Liver (tissue), 9 donors: ENCODE data around the gene PCDH9. TPM values are rescaled to one million over a fixed set of nuclear protein-coding genes. Genes with fewer than 3 reads are reported as not detected.

Source experiments
- DNase-seq: peaks from one replicate; pipeline ENCODE4 v3.0.0-alpha.2; 2017; ENCODE audit warnings: low spot score
- H3K27ac ChIP-seq, 2 donors: one replicate each; pipeline ENCODE4 v1.7.0; 2013; ENCODE audit warnings: inconsistent platforms in 2 of 2, low read length in 2 of 2, control low read depth in 1 of 2, low read depth in 1 of 2, mild to moderate bottlenecking in 1 of 2
- H3K27me3 ChIP-seq, 4 donors: one replicate each; pipeline versions ENCODE4 v1.6.1 to v1.7.0; 2013; ENCODE audit warnings: low read length in 3 of 4, inconsistent platforms in 1 of 4, mild to moderate bottlenecking in 1 of 4, moderate library complexity in 1 of 4; ENCODE audit not compliant: control insufficient read depth in 4 of 4, insufficient read depth in 4 of 4
- H3K36me3 ChIP-seq, 4 donors: one replicate each; pipeline versions ENCODE4 v1.6.1 to v1.7.0; 2013; ENCODE audit warnings: low read length in 3 of 4, mild to moderate bottlenecking in 3 of 4, low read depth in 1 of 4, moderate library complexity in 1 of 4; ENCODE audit not compliant: control insufficient read depth in 4 of 4, insufficient read depth in 3 of 4
- H3K4me1 ChIP-seq, 4 donors: one replicate each; pipeline versions ENCODE4 v1.6.1 to v1.7.0; 2013; ENCODE audit warnings: low read length in 3 of 4, mild to moderate bottlenecking in 3 of 4, moderate library complexity in 1 of 4; ENCODE audit not compliant: control insufficient read depth in 4 of 4, insufficient read depth in 4 of 4
- H3K4me3 ChIP-seq, 3 donors: one replicate each; pipeline versions ENCODE4 v1.6.1 to v1.7.0; 2013; ENCODE audit warnings: low read length in 3 of 3, control low read depth in 1 of 3, low read depth in 1 of 3, mild to moderate bottlenecking in 1 of 3
- H3K9ac ChIP-seq, 2 donors: one replicate each; pipeline ENCODE4 v1.7.0; 2013; ENCODE audit warnings: low read length in 2 of 2, mild to moderate bottlenecking in 2 of 2, moderate library complexity in 2 of 2, control low read depth in 1 of 2, low read depth in 1 of 2
- H3K9me3 ChIP-seq, 4 donors: one replicate each; pipeline versions ENCODE4 v1.6.1 to v1.7.0; 2013; ENCODE audit warnings: low read length in 3 of 4; ENCODE audit not compliant: control insufficient read depth in 4 of 4
- CTCF ChIP-seq: fragments of 150-350 bp; IDR thresholded peaks from 2 replicates; pipeline ENCODE4 v1.5.1; 2017; ENCODE audit warnings: improper control_type of control experiment, low read depth, low read length; ENCODE audit not compliant: missing input control
- EGR1 ChIP-seq, 2 donors: IDR thresholded peaks; 2 replicates each; pipeline ENCODE4 v1.6.1; 2016 to 2018; ENCODE audit warnings: antibody characterized with exemption in 2 of 2, low read depth in 2 of 2
- FOXA1 ChIP-seq: IDR thresholded peaks from 2 replicates; pipeline ENCODE4 v1.6.1; 2016; ENCODE audit warnings: antibody characterized with exemption
- FOXA2 ChIP-seq: IDR thresholded peaks from 2 replicates; pipeline ENCODE4 v1.6.1; 2016; ENCODE audit warnings: antibody characterized with exemption
- HNF4A ChIP-seq, 2 donors: conservative IDR thresholded peaks; 2 replicates each; pipeline ENCODE4 v1.6.1; 2016; ENCODE audit warnings: antibody characterized with exemption in 2 of 2, mild to moderate bottlenecking in 2 of 2
- HNF4G ChIP-seq: IDR thresholded peaks from 2 replicates; pipeline ENCODE4 v1.6.1; 2016; ENCODE audit warnings: antibody characterized with exemption
- JUND ChIP-seq, 2 donors: IDR thresholded peaks; 2 replicates each; pipeline ENCODE4 v1.6.1; 2016; ENCODE audit warnings: antibody characterized with exemption in 2 of 2
- MAX ChIP-seq: IDR thresholded peaks from 2 replicates; pipeline ENCODE4 v1.6.1; 2016; ENCODE audit warnings: antibody characterized with exemption
- NR2F2 ChIP-seq: IDR thresholded peaks from 2 replicates; pipeline ENCODE4 v1.6.1; 2016; ENCODE audit warnings: antibody characterized with exemption
- RAD21 ChIP-seq, 2 donors: IDR thresholded peaks; 2 replicates each; pipeline ENCODE4 v1.6.1; 2016; ENCODE audit warnings: antibody characterized with exemption in 2 of 2, mild to moderate bottlenecking in 2 of 2
- REST ChIP-seq: IDR thresholded peaks from 2 replicates; pipeline ENCODE4 v1.6.1; 2016; ENCODE audit warnings: antibody characterized with exemption, mild to moderate bottlenecking
- RXRA ChIP-seq, 2 donors: IDR thresholded peaks; 2 replicates each; pipeline ENCODE4 v1.6.1; 2017 to 2018; ENCODE audit warnings: antibody characterized with exemption in 2 of 2, mild to moderate bottlenecking in 1 of 2
- SP1 ChIP-seq: IDR thresholded peaks from 2 replicates; pipeline ENCODE4 v1.6.1; 2018; ENCODE audit warnings: antibody characterized with exemption, mild to moderate bottlenecking
- TAF1 ChIP-seq: conservative IDR thresholded peaks from 2 replicates; pipeline ENCODE4 v1.6.1; 2016; ENCODE audit warnings: antibody characterized with exemption, mild to moderate bottlenecking
- YY1 ChIP-seq: IDR thresholded peaks from 2 replicates; pipeline ENCODE4 v1.6.1; 2016; ENCODE audit warnings: antibody characterized with exemption, mild to moderate bottlenecking
- ZBTB33 ChIP-seq: IDR thresholded peaks from 2 replicates; pipeline ENCODE4 v1.6.1; 2016; ENCODE audit warnings: antibody characterized with exemption
- WGBS: extraction: QIAGEN DNeasy Blood & Tissue Kit; methylation state at CpG from one replicate; pipeline ENCODE4 v1.1.7; 2013; 5-methylcytosine and 5-hydroxymethylcytosine counted together
- polyA plus RNA-seq, 2 donors: library from polyadenylated mRNA; stranded (reverse) in 1 of 2; unstranded in 1 of 2; fragments of 200-250 nt in 1 of 2; fragments of >200 nt in 1 of 2; fragmentation: Nextera tagmentation in 1 of 2; extraction: Ambion mirVana in 1 of 2; gene quantifications; one replicate each; pipeline versions ENCODE4 v1.2.1 to v1.2.3, GENCODE V29; 2013 to 2015
- total RNA-seq, 2 donors: library from RNA; depleted of rRNA; stranded (reverse); fragments of >200 nt; gene quantifications; one replicate each; pipeline ENCODE4 v1.2.3, GENCODE V29; 2014
- TF ChIP-seq, protein P1 (sequence below): IDR thresholded peaks from 2 replicates; pipeline ENCODE4 v1.6.1; 2016; ENCODE audit warnings: antibody characterized with exemption
- donor health status: healthy.
- donor health status: healthy.
- donor health status: healthy.
- donor health status: healthy.
- donor health status: healthy.

PCDH9 gene
- total and polyA plus RNA-seq, 4 donors: 0.90 to 4.0 (median 2.2) TPM

DNA sequence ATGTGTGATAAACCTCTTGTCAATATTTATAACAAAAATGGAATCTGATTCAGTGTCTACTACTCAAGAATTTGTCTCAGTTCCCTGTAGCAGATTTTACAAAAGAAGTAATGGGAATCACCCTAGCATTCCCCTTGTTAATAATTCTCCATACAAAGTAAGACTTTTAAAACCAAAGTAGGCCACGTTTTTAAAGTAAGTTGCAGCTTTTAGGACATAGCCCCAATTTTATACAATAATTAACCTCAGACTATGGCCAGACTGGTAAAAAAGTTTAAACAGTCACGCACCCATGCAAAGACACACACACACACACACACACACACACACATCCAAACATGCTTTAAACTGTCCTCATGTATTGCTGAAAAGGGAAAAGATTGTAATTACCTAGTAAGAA, 589.9 kb downstream of the PCDH9 start:
- WGBS: 32% methylated on average over 2 of the region's 2 CpGs
- H3K4me3 ChIP-seq: no peak overlapping the region
- H3K27ac ChIP-seq: no peak overlapping the region
- no peaks in the 10 kb centered on the region for H3K36me3 ChIP-seq
- DNase-seq: no peak
- no peak overlapping the region for H3K9ac ChIP-seq
- no peaks in the 10 kb centered on the region for H3K9me3 ChIP-seq
- H3K27me3 ChIP-seq: peaks cover 0 to 4% (median 0%) of the 10 kb centered on the region in 4 donors
- no peaks in the 10 kb centered on the region for H3K4me1 ChIP-seq
- TF ChIP-seq REST: no peak
- TF ChIP-seq FOXA1: no peak
- TF ChIP-seq YY1: no peak
- TF ChIP-seq TAF1: no peak
- no peak for TF ChIP-seq FOXA2
- no peak for TF ChIP-seq SP1
- TF ChIP-seq RAD21 (IDR thresholded peaks at IDR 0.05): no peak
- TF ChIP-seq CTCF: no peak
- TF ChIP-seq, protein P1, sequence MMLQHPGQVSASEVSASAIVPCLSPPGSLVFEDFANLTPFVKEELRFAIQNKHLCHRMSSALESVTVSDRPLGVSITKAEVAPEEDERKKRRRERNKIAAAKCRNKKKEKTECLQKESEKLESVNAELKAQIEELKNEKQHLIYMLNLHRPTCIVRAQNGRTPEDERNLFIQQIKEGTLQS: no peak
- no peak for TF ChIP-seq JUND (IDR thresholded peaks at IDR 0.05)
- no peak for TF ChIP-seq HNF4G
- no peak for TF ChIP-seq EGR1 (IDR thresholded peaks at IDR 0.05; ENCODE audit: low read depth in 2 of 2)

DNA sequence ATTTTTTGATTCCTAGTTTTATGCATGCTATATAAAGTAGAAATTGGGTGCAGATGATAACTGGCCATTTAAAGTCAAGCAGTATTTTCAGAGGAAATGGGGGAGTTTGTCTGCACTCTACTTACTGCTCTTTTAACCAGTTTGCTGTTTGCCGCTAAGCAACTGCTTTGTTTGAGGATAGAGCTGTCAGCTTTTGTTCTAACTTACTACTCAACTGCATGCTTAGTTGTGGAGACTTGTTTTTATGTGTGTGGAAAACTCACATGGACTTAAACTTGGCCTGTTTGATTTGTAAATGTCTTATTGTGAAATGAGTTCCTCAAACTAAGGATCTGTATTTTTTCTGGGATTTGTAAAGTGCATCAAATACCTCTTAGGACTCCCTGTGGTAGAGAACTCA, 591.1 kb downstream of the PCDH9 start:
- WGBS: 81% methylated on average over 1 of the region's 1 CpG

More for the DNA sequence above, 591.1 kb downstream of the PCDH9 start:
- peaks cover 0 to 4% (median 0%) of the 10 kb centered on the region in 4 donors for H3K27me3 ChIP-seq
- H3K4me1 ChIP-seq: no peaks in the 10 kb centered on the region
- H3K27ac ChIP-seq: no peak overlapping the region
- TF ChIP-seq ZBTB33 (no peak), HNF4A (conservative IDR thresholded peaks at IDR 0.05) (no peak), REST (no peak), NR2F2 (no peak), FOXA1 (no peak), FOXA2 (no peak), RAD21 (IDR thresholded peaks at IDR 0.05) (no peak), TAF1 (no peak), RXRA (IDR thresholded peaks at IDR 0.05) (no peak), YY1 (no peak), MAX (no peak), EGR1 (IDR thresholded peaks at IDR 0.05; ENCODE audit: low read depth in 2 of 2) (no peak), JUND (IDR thresholded peaks at IDR 0.05) (no peak), HNF4G (no peak), CTCF (no peak)
- no peak overlapping the region for H3K4me3 ChIP-seq
- H3K9me3 ChIP-seq: no peaks in the 10 kb centered on the region
- H3K36me3 ChIP-seq: no peaks in the 10 kb centered on the region
- DNase-seq: no peak
- H3K9ac ChIP-seq: no peak overlapping the region
